Subcutaneous adipose tissue (tissue), 4 donors: ENCODE data around the gene STK17B. TPM values are rescaled to one million over a fixed set of nuclear protein-coding genes. Genes with fewer than 3 reads are reported as not detected.

ENCODE experiments used
- CTCF ChIP-seq: fragments of 450-650 bp; IDR thresholded peaks from one replicate; pipeline ENCODE4 v1.5.1; 2016; ENCODE audit warnings: low read depth, mild to moderate bottlenecking, control low read depth, antibody characterized with exemption, moderate library complexity
- total RNA-seq, 4 donors: library from RNA; depleted of rRNA; stranded (reverse); fragments of >200 nt; gene quantifications; one replicate each; pipeline ENCODE4 v1.1.0, GENCODE V29; 2016

Gene STK17B
- total RNA-seq, 4 donors from 2014 or later: 49.0 to 109 (median 102) TPM

GRCh38 chr2:196130039-196130825 lies 41.1 kb downstream of the STK17B start:
- TF ChIP-seq CTCF: no peak

GRCh38 chr2:196128749-196129148 lies 42.6 kb downstream of the STK17B start:
- TF ChIP-seq CTCF: no peak

GRCh38 chr2:196125596-196125995 lies 45.8 kb downstream of the STK17B start:
- TF ChIP-seq CTCF: no peak

- TF ChIP-seq CTCF: no peak
Measured at GRCh38 chr2:196123679-196124373, 47.6 kb downstream of the STK17B start.

GRCh38 chr2:196119926-196120325 lies 51.5 kb downstream of the STK17B start:
- TF ChIP-seq CTCF: no peak

- no peak for TF ChIP-seq CTCF
Measured at GRCh38 chr2:196117214-196117705, 54.1 kb downstream of the STK17B start.
